K562 (cell line): ENCODE results near the gene TMEM88. TPM values are rescaled to one million over a fixed set of nuclear protein-coding genes. Genes with fewer than 3 reads are reported as not detected.

Experiments used
- ATAC-seq: fragments of 200-7000 bp; cut with Tn5 transposase; 3 replicates; pipeline ENCODE4 v1.9.1; 2020; ENCODE audit warnings: moderate library complexity
- BruUV-seq: library from RNA; stranded (reverse); fragments of 400-500 nt; replicated peaks from 2 replicates; lab custom pipeline; 2021; lab: Mats Ljungman, UMichigan
- CTCF ChIA-PET: fragments of 300-600 bp; formaldehyde crosslinking; extraction: SDS; loops from one replicate; lab custom pipeline; 2021; ENCODE audit warnings: low intra/inter-chr PET ratio; lab: Yijun Ruan, JAX
- POLR2A ChIA-PET: fragments of 300-600, 350-650 bp; sonication (Branson Sonifier 250); formaldehyde crosslinking; extraction: SDS; loops from one replicate; lab custom pipeline; 2021; ENCODE audit warnings: antibody characterized with exemption, inconsistent platforms; lab: Yijun Ruan, JAX
- DNase-seq, 4 experiments: peaks; one replicate each; pipeline versions ENCODE4 v3.0.0 to v3.0.0-alpha.2; 2011 to 2018; ENCODE audit warnings: low spot score in 3 of 4, mixed read lengths in 3 of 4; ENCODE audit errors: extremely low read depth in 1 of 4
- FAIRE-seq: peaks from 2 replicates; lab custom pipeline; 2011; peaks lifted over from hg19 to GRCh38; lab: Jason Lieb, UNC
- H2AFZ ChIP-seq: 2 replicates; pipeline ENCODE4 v1.6.0; 2011; ENCODE audit warnings: low read depth, low read length, control low read depth, inconsistent platforms
- H3K27ac ChIP-seq: fragments of 200-600 bp; 3 replicates; pipeline ENCODE4 v1.8.0; 2011; ENCODE audit warnings: low read depth, mild to moderate bottlenecking, control low read depth, inconsistent platforms, low read length, moderate library complexity, mixed read lengths; ENCODE audit errors: extremely low read depth
- H3K27me3 ChIP-seq, 2 experiments: fragments of 300-600 bp in 1 of 2; 2 replicates in 1 of 2; 3 replicates in 1 of 2; pipeline versions ENCODE4 v1.6.0 to v1.8.0; 2011; ENCODE audit warnings: inconsistent platforms in 2 of 2, low read length in 2 of 2, mild to moderate bottlenecking in 1 of 2, mixed read lengths in 1 of 2, moderate library complexity in 1 of 2; ENCODE audit not compliant: control insufficient read depth in 2 of 2, insufficient read depth in 2 of 2
- H3K36me3 ChIP-seq: fragments of 300-600 bp; 3 replicates; pipeline ENCODE4 v1.8.0; 2011; ENCODE audit warnings: mild to moderate bottlenecking, low read length, inconsistent platforms; ENCODE audit not compliant: control insufficient read depth, insufficient read depth
- H3K4me1 ChIP-seq, 2 experiments: fragments of 200-600 bp in 1 of 2; replicated peaks in 1 of 2; 2 replicates in 1 of 2; 3 replicates in 1 of 2; pipeline versions ENCODE4 v1.5.1 to v1.8.0; 2011; ENCODE audit warnings: inconsistent platforms in 2 of 2, low read length in 2 of 2, mild to moderate bottlenecking in 1 of 2, mixed read lengths in 1 of 2, moderate library complexity in 1 of 2; ENCODE audit not compliant: control insufficient read depth in 2 of 2, insufficient read depth in 2 of 2
- H3K4me2 ChIP-seq: 2 replicates; pipeline ENCODE4 v1.6.1; 2011; ENCODE audit warnings: low read length, control low read depth, inconsistent platforms, mixed read lengths; ENCODE audit not compliant: insufficient read depth
- H3K4me3 ChIP-seq: fragments of 200-600 bp; sonication (generic), shearing (Covaris generic); 2 replicates; pipeline ENCODE4 v1.5.1; 2016; ENCODE audit warnings: control low read depth, inconsistent platforms
- H3K79me2 ChIP-seq: fragments of 200-600 bp; 3 replicates; pipeline ENCODE4 v1.8.0; 2011; ENCODE audit warnings: low read length, inconsistent platforms; ENCODE audit not compliant: control insufficient read depth, insufficient read depth
- H3K9ac ChIP-seq, 2 experiments: 2 replicates each; pipeline versions ENCODE4 v1.6.0 to v1.6.1; 2011; ENCODE audit warnings: low read depth in 2 of 2, low read length in 2 of 2, control low read depth in 1 of 2, inconsistent platforms in 1 of 2, mild to moderate bottlenecking in 1 of 2, mixed read lengths in 1 of 2; ENCODE audit not compliant: insufficient read depth in 1 of 2
- H3K9me1 ChIP-seq: one replicate; pipeline ENCODE4 v1.6.0; 2011; ENCODE audit warnings: inconsistent platforms, mild to moderate bottlenecking, low read length, moderate library complexity; ENCODE audit not compliant: control insufficient read depth, insufficient read depth
- H3K9me3 ChIP-seq: replicated peaks from 2 replicates; pipeline ENCODE4 v1.5.1; 2011; ENCODE audit warnings: low read depth, low read length, inconsistent platforms; ENCODE audit not compliant: control insufficient read depth, insufficient read depth
- H4K20me1 ChIP-seq: replicated peaks from 2 replicates; pipeline ENCODE4 v1.6.1; 2011; ENCODE audit warnings: low read length, inconsistent platforms, mixed read lengths; ENCODE audit not compliant: control insufficient read depth, insufficient read depth
- CSDE1 ChIP-seq, 2 experiments: fragments of 450-650 bp; IDR thresholded peaks; 2 replicates each; pipeline ENCODE4 v1.6.1; 2016; ENCODE audit warnings: mild to moderate bottlenecking in 1 of 2
- FIP1L1 ChIP-seq: fragments of 200-400 bp; formaldehyde crosslinking; IDR thresholded peaks from 2 replicates; pipeline ENCODE4 v1.6.1; 2018; ENCODE audit warnings: mild to moderate bottlenecking, low read depth, low read length; ENCODE audit not compliant: poor library complexity, severe bottlenecking
- GABPA ChIP-seq: fragments of 200-800 bp; sonication (Bioruptor generic); conservative IDR thresholded peaks from 2 replicates; pipeline ENCODE4 v1.6.1; 2016; ENCODE audit warnings: low read depth, missing genetic modification characterization, missing compliant biosample characterization
- MED1 ChIP-seq: sonication (generic); formaldehyde crosslinking; IDR thresholded peaks from 2 replicates; pipeline ENCODE4 v1.8.1; 2023; ENCODE audit warnings: missing genetic modification reagents, borderline replicate concordance
- MYC ChIP-seq, 2 experiments: fragments of 250-450 bp in 1 of 2; sonication (Bioruptor Pico) in 1 of 2; IDR thresholded peaks; 2 replicates each; pipeline versions ENCODE4 v1.5.1 to v1.6.1; 2012 to 2021; ENCODE audit warnings: low read depth in 2 of 2, borderline replicate concordance in 1 of 2, improper control_type of control experiment in 1 of 2, low read length in 1 of 2, mild to moderate bottlenecking in 1 of 2, moderate library complexity in 1 of 2
- PHF20 ChIP-seq: fragments of 450-650 bp; IDR thresholded peaks from 2 replicates; pipeline ENCODE4 v1.6.1; 2018; ENCODE audit not compliant: partially characterized antibody
- WGBS: fragments of 100-300 bp; shearing (Covaris generic); methylation state at CpG from one replicate; pipeline ENCODE4 v1.1.6; 2016; ENCODE audit warnings: low coverage, mixed read lengths; ENCODE audit not compliant: insufficient coverage; ENCODE audit errors: missing lambda C conversion rate; 5-methylcytosine and 5-hydroxymethylcytosine counted together
- in situ Hi-C: fragments of 300-500 bp; cut with MboI; formaldehyde crosslinking; loops from 4 replicates; pipeline ENCODE4 v1.15.0; 2018; ENCODE audit warnings: inconsistent platforms, mixed read lengths
- intact Hi-C: fragments of 100-400 bp; cut with micrococcal nuclease; formaldehyde crosslinking; loops from 2 replicates; pipeline ENCODE4 v1.14.2; 2022
- polyA plus RNA-seq, 8 experiments: library from polyadenylated mRNA; depleted of rRNA in 4 of 8; stranded (reverse) in 5 of 8; unstranded in 3 of 8; fragments of >200 nt; fragmentation: Nextera tagmentation in 2 of 8; fragmentation: Illumina TruSeq in 1 of 8; extraction: Ambion mirVana in 2 of 8; extraction: Trizol in 1 of 8; gene quantifications; 2 replicates each; pipeline versions ENCODE4 v1.2.1 to v1.2.3, GENCODE V29; 2011 to 2014; ENCODE audit warnings: inconsistent platforms in 1 of 8, missing spikeins in 1 of 8
- total RNA-seq, 7 experiments: library from RNA; depleted of rRNA in 6 of 7; stranded (reverse); fragments of >200 nt in 6 of 7; fragmentation: Illumina TruSeq in 2 of 7; extraction: Trizol in 2 of 7; gene quantifications; 2 replicates each; pipeline versions ENCODE4 v1.2.1 to v1.2.3, GENCODE V29; 2011 to 2021; ENCODE audit warnings: low replicate concordance in 1 of 7
- TF ChIP-seq, protein P1 (sequence below): fragments of 250-450 bp; sonication (Bioruptor Pico); IDR thresholded peaks from 2 replicates; pipeline ENCODE4 v1.4.0; 2020; ENCODE audit warnings: mild to moderate bottlenecking
- TF ChIP-seq, protein P2 (sequence below): sonication (generic); formaldehyde crosslinking; IDR thresholded peaks from 2 replicates; pipeline ENCODE4 v1.8.0; 2022; ENCODE audit warnings: mild to moderate bottlenecking, missing genetic modification reagents
- TF ChIP-seq, protein P3 (sequence below), 2 experiments: IDR thresholded peaks in 1 of 2; conservative IDR thresholded peaks in 1 of 2; 2 replicates each; pipeline ENCODE4 v1.6.1; 2016; ENCODE audit warnings: low read depth in 2 of 2, mild to moderate bottlenecking in 1 of 2, missing compliant biosample characterization in 1 of 2, missing genetic modification characterization in 1 of 2, moderate library complexity in 1 of 2

Gene TMEM88
- total and polyA plus RNA-seq, 9 of the 15 experiments (the other 6 are each of a cell fraction or from before 2014, with no cell fraction given), result 0.10 to 1.4 (median 0.36) TPM; not detected in 3

DNA sequence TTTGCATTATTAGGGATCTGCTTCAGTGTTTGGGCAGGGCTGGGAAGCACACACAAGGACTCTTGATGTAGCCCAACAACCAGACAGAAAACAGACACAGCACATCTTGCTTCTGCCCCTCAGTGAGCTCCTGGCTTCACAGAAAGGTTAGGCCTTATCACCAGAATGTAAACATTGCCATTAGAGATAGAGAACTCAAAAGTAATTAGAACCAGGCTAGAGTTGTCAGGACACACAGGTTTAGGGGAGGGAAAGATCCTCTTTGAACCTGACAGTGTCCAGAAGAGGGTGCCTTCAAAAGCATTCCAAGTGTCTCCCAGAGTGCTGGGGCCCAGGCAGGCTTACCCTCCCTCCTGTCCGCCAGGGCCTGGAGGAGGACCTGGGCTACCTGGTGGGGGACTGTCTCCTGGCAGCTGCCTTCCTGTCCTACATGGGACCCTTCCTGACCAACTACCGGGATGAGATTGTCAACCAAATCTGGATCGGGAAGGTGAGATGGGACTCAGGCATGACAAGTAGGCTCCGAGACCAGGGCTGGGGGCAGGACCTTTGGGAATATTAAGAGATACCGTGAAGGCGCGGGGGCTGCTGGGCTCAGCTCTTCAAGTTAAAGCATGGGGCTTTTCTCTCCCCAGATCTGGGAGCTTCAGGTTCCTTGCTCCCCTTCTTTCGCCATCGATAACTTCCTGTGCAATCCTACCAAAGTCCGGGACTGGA is 37.8 kb upstream of the TMEM88 start:
- Histone ChIP-seq H3K4me2 (no peak overlapping the region), H3K9ac (no peak overlapping the region), H3K4me3 (no peak overlapping the region), H3K79me2 (no peaks in the 10 kb centered on the region), H4K20me1 (no peaks in the 10 kb centered on the region; the same call in 1 of the 2 replicates), H3K9me3 (no peaks in the 10 kb centered on the region), H2AFZ (no peak overlapping the region), H3K27ac (no peak overlapping the region), H3K27me3 (peaks cover 15 to 61% of the 10 kb centered on the region in 2 experiments), H3K36me3 (no peaks in the 10 kb centered on the region)
- FAIRE-seq, result no peak
- 11% methylated on average over 7 of the region's 10 CpGs for WGBS
- ATAC-seq, result no peak
- no peak for DNase-seq
- BruUV-seq, result no TSS peak
- CTCF ChIA-PET, result no interaction called here
- POLR2A ChIA-PET, result interaction anchor here (0.6 to 1.4 kb wide), 4 partner anchors 8 to 35 kb away, joined by 3 to 6 read pairs (median 3); no protein-coding TSS in a partner anchor
- TF ChIP-seq, protein P1, sequence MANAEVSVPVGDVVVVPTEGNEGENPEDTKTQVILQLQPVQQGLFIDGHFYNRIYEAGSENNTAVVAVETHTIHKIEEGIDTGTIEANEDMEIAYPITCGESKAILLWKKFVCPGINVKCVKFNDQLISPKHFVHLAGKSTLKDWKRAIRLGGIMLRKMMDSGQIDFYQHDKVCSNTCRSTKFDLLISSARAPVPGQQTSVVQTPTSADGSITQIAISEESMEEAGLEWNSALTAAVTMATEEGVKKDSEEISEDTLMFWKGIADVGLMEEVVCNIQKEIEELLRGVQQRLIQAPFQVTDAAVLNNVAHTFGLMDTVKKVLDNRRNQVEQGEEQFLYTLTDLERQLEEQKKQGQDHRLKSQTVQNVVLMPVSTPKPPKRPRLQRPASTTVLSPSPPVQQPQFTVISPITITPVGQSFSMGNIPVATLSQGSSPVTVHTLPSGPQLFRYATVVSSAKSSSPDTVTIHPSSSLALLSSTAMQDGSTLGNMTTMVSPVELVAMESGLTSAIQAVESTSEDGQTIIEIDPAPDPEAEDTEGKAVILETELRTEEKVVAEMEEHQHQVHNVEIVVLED (CRISPR knock-in tag), result no peak
- no peak for TF ChIP-seq CSDE1 (IDR thresholded peaks at IDR 0.05)
- TF ChIP-seq, protein P2, sequence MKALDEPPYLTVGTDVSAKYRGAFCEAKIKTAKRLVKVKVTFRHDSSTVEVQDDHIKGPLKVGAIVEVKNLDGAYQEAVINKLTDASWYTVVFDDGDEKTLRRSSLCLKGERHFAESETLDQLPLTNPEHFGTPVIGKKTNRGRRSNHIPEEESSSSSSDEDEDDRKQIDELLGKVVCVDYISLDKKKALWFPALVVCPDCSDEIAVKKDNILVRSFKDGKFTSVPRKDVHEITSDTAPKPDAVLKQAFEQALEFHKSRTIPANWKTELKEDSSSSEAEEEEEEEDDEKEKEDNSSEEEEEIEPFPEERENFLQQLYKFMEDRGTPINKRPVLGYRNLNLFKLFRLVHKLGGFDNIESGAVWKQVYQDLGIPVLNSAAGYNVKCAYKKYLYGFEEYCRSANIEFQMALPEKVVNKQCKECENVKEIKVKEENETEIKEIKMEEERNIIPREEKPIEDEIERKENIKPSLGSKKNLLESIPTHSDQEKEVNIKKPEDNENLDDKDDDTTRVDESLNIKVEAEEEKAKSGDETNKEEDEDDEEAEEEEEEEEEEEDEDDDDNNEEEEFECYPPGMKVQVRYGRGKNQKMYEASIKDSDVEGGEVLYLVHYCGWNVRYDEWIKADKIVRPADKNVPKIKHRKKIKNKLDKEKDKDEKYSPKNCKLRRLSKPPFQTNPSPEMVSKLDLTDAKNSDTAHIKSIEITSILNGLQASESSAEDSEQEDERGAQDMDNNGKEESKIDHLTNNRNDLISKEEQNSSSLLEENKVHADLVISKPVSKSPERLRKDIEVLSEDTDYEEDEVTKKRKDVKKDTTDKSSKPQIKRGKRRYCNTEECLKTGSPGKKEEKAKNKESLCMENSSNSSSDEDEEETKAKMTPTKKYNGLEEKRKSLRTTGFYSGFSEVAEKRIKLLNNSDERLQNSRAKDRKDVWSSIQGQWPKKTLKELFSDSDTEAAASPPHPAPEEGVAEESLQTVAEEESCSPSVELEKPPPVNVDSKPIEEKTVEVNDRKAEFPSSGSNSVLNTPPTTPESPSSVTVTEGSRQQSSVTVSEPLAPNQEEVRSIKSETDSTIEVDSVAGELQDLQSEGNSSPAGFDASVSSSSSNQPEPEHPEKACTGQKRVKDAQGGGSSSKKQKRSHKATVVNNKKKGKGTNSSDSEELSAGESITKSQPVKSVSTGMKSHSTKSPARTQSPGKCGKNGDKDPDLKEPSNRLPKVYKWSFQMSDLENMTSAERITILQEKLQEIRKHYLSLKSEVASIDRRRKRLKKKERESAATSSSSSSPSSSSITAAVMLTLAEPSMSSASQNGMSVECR, result no peak
- no peak for TF ChIP-seq MYC (IDR thresholded peaks at IDR 0.05; ENCODE audit: low read depth, low read length)
- no peak for TF ChIP-seq MYC (CRISPR knock-in tag; IDR thresholded peaks at IDR 0.05; ENCODE audit: borderline replicate concordance, low read depth)
- no peak for TF ChIP-seq MED1
- no peak for TF ChIP-seq FIP1L1
- TF ChIP-seq, protein P3, sequence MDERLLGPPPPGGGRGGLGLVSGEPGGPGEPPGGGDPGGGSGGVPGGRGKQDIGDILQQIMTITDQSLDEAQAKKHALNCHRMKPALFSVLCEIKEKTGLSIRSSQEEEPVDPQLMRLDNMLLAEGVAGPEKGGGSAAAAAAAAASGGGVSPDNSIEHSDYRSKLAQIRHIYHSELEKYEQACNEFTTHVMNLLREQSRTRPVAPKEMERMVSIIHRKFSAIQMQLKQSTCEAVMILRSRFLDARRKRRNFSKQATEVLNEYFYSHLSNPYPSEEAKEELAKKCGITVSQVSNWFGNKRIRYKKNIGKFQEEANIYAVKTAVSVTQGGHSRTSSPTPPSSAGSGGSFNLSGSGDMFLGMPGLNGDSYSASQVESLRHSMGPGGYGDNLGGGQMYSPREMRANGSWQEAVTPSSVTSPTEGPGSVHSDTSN (CRISPR knock-in tag; IDR thresholded peaks at IDR 0.05; ENCODE audit: low read depth), result no peak
- TF ChIP-seq, protein P3 (tag; conservative IDR thresholded peaks at IDR 0.05; ENCODE audit: low read depth), result no peak
- no peak for TF ChIP-seq PHF20
- TF ChIP-seq GABPA (tag), result no peak
- TF ChIP-seq, all 486 proteins: peak for 0
- H3K9me1 ChIP-seq, result no peaks in the 10 kb centered on the region
- no peaks in the 10 kb centered on the region; a peak in 1 of 5 replicates for H3K4me1 ChIP-seq
- intact Hi-C loops, result no loop called here
- in situ Hi-C loops, result no loop called here
